Measurements from ENCODE around the gene SLCO3A1.
A peak's percentile ranks its signal among the peaks of the same experiment; 100 is the strongest.

Gene SLCO3A1

DNA sequence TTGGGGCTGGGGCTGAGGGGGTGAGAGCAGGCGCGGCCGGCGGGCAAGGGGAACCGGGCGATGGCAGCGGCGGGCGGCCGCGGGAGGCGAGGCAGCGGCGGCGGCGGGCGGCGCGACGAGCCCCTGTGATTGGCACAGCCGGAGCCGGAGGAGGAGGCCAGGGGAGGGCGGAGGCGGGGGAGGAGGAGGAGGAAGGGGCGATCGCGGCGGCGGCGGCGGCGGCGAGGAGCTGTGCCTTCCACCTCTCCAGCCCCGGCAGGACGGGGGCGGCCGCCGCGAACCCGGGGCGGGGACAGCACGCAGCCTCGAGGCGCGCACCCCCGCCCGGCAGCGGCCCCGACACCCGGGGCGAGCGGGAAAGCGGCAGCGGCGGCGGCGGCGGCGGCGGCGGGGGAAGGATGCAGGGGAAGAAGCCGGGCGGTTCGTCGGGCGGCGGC lies at the start of gene SLCO3A1:
Gene SLCO3A1, plus strand, starts transcription at position 198 of the 437 bp plus-strand sequence.
- DNase-seq (ENCODE audit: low spot score) = no peak

DNA sequence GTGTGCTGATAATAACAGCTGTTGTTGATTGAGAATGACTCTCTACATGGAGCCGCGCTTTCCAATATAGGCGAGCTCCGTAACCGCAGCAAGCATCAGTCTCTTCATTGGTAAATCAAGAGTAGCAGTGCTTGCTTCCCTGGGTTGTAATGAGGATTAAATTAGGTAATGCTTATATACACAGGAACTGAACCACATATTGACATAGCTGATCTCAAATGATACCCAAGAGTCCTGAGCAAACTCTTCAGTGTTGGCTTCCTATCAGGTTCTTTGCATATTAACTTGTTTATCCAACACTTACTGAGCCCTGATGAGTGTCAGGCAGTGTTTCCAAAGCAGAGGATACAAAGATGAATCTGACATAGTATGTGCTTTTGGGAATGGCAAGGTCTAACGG lies 46.4 kb upstream of the SLCO3A1 start:
- no peak for DNase-seq (ENCODE audit: low spot score)

DNA sequence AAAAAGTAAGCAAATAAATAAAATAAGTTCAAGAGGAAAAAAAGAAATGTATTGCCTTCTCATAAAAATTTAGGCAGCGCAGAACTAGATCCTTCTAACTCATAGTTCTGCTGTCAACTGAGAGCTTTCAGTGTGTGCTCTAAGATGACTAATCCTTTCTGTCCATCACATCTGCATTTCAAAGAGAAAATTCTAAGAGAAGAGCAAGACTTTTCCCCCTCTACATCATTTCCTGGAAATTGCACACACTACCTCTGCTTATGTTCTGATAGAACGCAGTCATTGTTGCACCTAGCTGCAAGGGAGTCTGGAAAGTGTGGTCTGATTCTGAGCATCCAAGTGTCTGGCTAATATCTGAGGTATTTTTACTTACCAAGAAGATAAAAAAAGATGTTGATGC lies 39.6 kb upstream of the SLCO3A1 start:
- DNase-seq (ENCODE audit: low spot score) = no peak

DNA sequence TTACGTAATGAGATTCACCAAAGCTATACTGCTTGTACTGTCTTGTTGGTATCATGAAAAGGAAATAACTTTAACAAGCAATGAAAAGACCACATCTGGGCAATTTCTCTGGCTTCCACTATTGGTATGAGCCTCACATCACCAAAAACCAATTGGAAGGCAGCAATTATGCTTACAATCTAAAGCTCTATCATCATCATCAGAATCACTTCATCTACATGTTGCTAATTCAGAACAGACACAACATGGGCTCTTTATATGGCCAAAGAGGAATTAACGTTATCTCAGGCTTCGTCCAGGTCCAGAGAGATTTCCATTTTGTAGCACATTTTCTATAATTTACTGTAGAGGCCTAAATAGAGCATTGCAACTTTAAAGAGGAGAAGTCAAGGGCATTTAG lies 36.6 kb upstream of the SLCO3A1 start:
- DNase-seq (ENCODE audit: low spot score) = no peak

DNA sequence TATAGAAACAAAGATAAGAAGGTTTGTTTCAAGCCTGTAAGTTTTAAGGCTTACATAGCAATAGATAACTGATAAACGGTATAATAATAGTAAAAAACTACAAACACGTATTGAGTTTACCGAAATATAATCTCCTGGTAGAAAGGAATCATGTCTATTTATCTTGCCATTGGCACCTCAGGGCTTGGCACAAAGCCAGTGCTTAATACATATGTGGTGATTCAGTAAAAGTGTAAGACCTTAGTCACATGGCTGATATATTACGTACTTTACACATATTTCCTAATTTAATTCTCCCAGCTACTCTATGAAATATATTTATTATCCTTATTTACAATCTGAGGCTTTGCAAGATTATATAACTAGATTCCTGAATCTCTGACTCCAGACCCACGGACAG lies 32.0 kb upstream of the SLCO3A1 start:
- DNase-seq (ENCODE audit: low spot score) = no peak

DNA sequence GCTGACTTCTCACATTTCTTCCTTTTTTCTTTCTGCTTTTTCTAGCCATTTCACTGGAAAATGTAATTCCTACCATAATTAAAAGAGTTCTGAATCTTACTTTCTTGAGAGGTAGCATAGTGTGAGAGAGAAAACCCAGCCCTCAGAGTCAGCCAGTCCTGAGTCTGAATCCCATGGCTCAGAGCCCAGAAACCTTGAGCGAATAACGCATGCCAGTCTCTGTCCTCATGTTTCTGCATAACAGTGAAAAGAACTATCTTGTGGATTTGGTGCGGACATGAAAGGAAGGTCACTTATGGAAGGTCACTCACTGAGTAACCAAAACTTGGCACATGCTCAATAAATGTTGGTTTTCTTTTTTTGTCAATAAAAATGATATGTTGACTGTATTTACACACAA lies 29.3 kb upstream of the SLCO3A1 start:
- no peak for DNase-seq (ENCODE audit: low spot score)

DNA sequence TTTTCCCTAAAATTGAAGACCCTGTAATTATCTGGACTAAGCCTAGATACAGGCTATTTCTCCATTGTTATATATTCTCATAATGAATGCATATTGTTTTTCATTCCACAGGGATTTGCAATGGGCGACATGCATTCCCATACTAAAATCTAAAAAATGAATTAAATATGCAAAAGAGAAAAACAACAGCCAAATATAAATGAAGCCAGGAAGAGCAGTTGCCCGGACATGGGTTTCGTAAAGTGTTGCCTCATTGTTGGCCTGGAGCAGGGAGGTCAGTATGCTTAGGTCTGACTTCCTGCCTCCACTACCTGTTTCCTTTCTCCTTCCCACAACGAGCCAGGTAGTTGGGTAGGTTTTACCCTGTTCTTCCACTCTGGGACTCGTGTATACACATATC lies 27.1 kb upstream of the SLCO3A1 start:
- DNase-seq (ENCODE audit: low spot score) = no peak

DNA sequence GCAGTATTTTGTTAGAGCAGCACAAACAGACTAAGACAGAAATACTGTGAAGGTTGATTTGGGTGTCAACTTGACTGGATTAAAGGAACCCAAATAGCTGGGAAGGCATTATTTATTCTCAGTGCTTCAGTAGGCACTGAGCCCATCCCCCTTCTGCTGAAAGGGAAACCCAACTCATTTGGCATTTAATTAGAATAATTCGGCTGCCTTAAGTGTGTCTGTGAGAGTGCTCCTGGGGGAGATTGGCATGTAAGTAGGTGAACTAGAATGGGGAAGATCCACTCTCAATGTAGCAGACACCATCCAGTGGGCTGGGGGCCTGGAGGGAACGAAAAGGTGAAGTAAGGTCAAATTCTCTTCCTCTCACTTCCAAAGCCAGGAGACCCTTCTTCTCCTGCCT lies 20.5 kb upstream of the SLCO3A1 start:
- DNase-seq (ENCODE audit: low spot score) = no peak

DNA sequence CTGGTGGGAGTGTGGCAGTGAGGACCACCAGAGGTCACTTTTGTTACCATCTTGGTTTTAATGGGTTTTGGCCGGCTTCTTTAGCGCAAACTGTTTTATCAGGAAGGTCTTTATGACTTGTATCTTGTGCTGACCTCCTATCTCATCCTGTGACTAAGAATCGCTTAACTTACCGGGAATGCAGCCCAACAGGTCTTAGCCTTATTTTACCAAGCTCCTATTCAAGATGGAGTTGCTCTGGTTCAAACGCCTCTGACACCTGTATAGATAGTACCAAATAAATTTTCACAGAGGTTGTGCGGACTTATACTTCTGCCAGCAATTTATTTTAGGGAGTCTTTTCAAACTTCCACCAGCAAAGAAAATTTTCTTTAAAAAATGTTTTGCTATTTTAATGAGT lies 13.6 kb upstream of the SLCO3A1 start:
- no peak for DNase-seq (ENCODE audit: low spot score)

DNA sequence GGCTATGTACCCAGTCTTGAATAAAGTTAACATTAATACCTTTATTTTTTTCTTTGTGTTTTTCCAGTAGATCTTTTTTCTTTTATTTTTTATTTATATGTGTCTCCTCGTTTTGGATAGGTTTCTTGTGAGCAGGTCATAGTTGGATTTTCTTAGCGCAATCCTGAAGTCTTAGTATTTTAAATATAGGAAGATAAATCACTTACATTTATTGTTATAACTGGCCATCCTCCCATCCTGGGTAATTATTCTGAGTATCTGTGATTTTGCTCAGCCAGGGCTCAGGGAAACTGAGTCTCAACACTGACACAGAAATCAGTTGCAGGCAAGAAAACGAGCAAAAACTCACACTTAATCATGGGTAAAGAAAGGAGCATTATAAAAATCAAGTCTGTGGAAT lies 11.6 kb upstream of the SLCO3A1 start:
- no peak for DNase-seq (ENCODE audit: low spot score)

DNA sequence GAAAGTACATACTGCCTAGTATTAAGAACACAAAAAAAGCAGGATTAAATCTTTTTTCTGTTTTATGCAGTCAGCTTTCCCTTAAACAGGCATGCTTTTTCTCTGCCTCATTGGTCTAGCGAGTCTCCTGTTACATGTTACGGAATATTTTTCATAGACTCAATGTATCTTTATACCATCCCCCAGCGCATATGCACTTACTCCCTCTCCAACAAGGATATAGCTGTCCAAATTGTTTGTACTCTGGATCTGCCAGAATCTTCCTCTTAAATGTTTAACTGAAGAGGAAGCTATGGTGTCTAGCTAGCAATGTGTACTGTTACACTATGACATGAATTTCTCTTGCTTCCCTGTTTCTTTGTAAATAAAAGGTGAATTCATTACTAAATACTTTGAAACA lies 9.2 kb upstream of the SLCO3A1 start:
- DNase-seq (ENCODE audit: low spot score) = no peak

DNA sequence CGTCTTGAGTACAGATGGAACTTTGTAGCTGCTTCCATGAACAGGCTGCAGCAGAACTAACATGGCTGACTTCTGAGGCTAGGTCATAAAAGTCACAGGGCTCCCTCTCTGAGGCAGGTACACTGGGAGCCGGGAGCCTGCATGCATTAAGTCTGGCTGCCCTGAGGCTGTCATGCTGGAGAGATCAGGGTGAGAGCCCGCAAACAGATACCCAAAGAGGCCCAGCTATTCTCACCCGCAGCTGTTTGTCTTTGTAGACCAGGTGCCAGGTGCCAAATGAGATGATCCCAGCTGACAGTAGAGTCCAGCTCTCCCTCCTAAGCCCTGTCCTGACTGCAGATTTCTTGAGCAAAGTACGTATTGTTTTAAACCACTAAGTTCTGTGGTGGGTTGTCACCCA lies 8.6 kb upstream of the SLCO3A1 start:
- DNase-seq (ENCODE audit: low spot score) = no peak

DNA sequence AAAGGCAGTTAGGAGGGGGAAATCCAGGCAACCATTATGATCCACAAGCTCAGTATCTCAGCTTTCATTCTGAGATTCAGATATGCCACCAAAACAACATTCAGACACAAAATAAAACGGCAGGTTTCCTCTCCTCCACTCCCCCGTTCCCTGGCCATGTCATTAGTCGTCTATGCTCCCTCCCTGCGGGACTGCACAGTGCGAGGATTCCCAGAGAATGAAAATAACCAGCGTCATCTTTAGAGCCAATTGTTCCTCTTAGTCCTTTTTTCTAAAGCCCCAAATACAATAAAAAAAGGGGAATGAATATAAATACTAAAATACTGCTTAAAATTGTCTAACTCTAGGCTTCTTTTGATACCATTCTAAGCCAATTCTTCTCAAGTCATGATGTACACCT lies 7.8 kb upstream of the SLCO3A1 start:
- DNase-seq (ENCODE audit: low spot score) = no peak

DNA sequence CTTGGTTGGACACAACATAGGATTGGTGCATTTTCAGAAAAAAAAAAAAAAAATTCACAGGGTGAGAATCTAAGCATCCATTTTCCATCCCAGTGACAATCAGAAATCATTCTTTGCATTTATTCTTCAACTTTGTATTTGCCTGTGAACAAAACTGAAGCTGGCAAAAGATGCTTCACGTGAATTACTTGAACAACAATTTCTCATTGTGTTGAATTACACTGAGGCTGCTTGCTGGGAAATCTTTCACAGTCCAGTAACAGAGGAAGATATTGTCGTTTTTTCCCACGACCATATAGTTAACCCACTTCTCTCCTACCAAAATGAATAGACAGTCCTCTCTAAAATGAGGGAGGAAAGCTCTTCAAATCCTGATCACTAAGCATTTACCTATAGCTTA lies 4.3 kb upstream of the SLCO3A1 start:
- DNase-seq (ENCODE audit: low spot score) = no peak

DNA sequence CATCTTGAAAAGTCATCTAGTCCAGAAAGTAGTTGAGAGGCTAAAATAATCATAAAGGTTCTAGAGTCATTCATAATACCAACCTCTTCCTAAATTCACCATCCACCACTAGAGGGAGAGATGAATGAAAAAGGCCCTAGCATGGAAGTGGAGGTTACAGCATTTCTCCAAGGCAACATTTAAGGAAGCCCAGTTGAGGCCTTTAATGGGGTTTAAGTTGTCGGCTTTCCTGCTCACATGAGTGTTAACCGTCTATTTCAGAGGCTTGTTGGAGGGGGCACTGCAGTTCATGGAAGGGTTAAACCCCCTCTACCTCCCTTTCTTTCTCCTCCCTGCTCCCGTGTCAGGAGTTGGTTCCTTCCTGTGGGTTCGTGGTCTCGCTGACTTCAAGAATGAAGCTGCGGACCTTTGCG lies 3.8 kb upstream of the SLCO3A1 start:
- DNase-seq (ENCODE audit: low spot score) = peak; percentile 60

DNA sequence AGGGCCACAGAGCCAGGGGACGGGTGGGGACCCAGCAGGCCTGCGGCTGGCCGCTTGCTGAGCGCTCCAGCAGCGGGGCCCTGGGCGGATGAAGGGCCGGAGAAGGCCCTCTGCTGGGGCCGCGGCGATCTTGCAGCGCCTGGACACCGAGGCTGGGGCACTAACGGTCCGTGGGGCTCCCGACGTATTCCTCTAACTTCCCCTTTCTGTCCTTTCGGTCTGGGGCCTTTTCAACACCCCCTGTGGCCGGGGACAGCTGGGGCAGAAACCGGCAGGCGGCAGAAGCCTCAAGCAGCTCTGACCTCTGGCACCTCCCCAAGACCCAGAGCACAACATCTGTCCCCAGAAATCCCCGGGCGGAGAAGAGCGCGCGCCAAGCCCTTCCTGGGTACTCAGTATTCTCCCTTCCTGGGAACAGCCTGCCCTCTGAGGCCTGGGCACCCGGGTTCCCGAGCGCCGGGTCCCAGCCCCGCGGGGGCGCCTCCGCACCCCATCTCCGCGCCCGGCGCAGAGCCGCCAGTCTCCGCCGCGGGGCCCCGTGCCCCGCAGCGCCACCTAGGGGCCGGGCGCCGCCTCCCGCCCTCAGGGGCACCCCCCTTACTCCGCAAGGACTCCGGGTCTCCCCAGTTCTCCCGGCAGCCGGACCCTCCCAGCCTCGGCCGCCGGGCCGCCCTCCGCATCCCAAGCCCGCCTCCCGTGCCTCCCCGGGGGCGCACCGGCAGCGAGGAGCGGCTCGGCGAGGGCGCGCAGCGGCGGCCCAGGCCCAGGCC lies 582 bp upstream of the SLCO3A1 start:
- DNase-seq (ENCODE audit: low spot score) = no peak

DNA sequence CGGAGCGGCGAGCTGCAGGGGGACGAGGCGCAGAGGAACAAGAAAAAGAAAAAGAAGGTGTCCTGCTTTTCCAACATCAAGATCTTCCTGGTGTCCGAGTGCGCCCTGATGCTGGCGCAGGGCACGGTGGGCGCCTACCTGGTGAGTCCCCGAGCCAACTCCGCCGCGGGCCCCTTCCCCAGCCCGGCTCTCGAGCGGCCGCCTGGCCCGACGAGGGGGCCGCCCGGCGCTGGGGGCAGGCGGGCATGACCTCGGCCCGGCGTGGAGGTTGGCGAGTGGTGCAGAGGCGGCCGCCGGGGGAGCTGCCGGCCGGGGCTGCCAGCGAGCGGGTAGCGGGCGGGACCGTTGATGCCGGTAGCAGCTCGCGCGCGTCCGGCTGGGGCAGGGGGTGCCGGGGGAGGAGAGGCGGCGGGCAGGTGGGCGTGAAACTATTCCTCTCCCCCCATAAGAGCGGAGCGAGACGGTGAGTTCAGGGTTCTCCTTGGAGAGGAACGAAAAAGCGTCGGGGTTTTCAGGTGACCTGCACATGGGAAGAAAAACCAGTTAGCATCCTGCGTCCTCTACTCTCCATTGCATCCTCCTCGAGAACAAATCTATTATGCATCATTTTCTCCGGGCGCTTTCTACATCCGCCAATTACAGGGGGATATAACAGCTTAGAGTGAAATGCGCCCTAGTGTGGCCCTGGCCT lies 585 bp downstream of the SLCO3A1 start:
- no peak for DNase-seq (ENCODE audit: low spot score)

DNA sequence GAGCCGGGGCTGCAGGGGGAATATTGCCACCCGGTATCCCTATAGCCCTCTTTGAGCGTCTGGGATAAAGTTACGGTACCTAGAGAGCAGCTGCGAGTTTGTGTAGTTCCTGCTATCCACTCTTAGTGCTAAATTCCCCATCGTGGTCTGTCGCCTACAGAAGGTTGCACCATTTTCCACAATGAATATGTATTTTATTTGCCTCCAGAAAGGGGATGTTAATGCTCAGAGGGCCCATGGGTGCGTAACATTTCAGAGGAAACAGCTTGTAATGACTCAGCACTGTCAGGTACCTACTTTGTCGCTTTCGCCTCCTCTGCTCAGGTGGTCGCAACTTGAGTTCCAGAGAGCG lies 1.1 kb downstream of the SLCO3A1 start:
- no peak for DNase-seq (ENCODE audit: low spot score)

DNA sequence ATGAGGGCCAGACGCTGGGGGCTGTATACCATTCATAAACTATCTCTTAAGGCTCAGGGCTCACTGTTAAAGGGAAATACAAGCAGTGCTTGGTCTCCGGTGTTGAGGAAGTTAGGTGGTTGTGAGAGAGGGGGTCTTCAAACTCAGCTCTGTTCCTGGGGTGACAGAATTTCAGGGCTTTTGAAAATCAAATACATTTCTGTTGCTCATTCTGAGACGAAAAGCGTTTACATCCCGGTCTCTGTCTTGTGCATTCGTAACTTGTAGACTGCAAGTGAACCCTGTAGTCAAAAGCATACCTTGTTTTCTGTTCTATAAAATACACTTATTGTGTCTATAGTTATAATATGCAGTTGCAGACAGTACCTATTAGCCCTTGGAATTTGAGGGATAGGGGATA lies 1.7 kb downstream of the SLCO3A1 start:
- DNase-seq (ENCODE audit: low spot score) = no peak

DNA sequence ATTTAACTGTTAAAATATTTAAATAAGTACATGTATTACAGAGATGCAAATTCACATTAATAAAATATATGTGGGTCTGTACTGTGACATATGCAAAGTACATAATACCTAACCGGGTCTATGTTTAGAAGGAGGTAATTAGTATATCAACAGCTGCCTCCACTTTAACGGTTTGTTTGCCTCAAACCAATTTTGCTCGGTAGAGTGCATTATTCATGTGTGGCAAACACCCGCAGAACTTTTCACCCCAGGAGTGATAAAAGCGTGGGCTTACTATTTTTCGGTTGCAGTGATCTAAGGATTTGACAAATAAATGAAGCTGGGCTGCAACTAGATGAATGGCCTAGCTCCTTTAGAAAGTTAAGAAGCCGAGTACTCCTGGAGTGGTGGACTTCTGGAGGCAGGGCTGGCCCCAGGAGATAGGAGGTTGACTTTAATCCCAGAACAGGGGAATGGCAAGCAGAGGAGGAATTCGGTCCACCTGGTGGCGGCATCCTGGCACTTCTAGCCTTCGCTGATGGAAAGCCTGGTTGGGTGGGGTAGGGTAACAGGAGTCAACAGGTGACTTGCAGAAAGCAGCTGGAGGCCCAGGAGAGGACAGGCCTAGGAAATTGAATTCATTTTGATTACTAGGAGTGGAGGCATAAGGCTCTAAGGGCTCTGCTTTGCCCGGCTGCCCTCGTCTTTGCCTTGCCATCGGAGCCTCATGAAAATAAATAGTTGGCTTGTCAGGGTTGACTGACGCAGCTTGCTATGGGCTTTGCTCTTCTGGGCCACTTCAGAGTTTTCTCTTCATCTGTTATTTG lies 2.4 kb downstream of the SLCO3A1 start:
- DNase-seq (ENCODE audit: low spot score) = no peak

DNA sequence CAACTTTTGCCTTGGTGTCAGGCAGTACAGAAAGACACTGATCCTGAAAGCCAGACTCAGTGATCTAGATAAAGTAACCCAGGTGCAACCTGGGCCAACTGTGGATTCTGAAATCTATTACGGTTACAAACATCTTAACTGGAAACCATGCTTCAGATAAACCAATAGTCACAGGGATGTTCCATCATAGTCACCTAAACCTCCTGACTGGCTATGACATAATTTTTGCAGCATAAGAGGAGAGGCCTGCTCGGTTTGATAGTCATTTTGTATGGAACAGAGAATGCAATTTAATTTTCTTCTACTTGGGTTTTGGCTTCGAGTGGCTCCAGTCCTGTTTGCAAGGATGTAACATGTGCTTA lies 3.7 kb downstream of the SLCO3A1 start:
- DNase-seq (ENCODE audit: low spot score) = no peak

DNA sequence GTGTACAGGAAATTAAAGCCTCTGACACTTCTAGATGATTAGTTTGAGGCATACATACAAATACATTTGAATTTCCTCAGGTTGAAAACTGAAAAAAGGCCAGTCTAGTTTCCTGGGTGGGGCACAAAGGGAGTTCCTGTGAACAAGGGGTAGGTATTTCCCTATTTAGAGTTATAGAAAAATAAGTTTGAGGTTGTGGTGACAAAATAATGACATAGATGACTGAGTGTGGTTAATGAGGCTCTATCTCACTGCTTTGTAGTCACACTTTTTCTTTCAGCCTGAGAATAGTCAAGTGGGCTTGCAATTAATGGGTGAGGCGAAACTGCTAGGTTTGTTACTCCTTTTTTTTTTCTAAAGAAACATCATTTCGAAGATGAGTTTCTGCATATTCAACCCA lies 4.3 kb downstream of the SLCO3A1 start:
- DNase-seq (ENCODE audit: low spot score) = no peak

DNA sequence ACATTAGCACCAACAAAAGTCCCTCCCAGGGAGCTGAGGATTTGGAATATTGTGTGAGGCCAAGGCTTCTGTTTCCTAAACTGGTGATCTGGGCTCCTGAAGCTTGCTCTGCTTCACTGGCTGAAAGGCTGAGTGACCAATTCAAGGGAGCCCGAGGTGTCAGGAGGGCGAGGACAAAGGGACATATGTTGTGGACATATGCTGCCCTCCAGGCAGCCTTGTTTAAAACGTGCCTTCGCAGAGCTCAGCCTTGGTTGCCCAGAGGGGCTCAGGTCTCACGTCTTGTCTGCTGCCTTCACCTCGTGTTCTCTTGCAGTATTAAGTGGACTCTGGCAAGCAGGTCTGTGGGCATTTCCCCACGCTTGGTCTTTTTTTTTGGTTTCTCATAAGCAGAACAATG lies 7.0 kb downstream of the SLCO3A1 start:
- DNase-seq (ENCODE audit: low spot score) = no peak
